IPS-18a (cell line): ENCODE results near the gene CADM1.

Experiments used
- H3K27ac ChIP-seq: one replicate; pipeline ENCODE4 v1.5.1; 2013; ENCODE audit warnings: low read length
- H3K27me3 ChIP-seq: one replicate; pipeline ENCODE4 v1.6.1; 2013; ENCODE audit warnings: mild to moderate bottlenecking, low read length; ENCODE audit not compliant: control insufficient read depth, insufficient read depth
- H3K36me3 ChIP-seq: one replicate; pipeline ENCODE4 v1.6.1; 2013; ENCODE audit warnings: low read depth, low read length; ENCODE audit not compliant: control insufficient read depth
- H3K4me1 ChIP-seq: one replicate; pipeline ENCODE4 v1.6.1; 2013; ENCODE audit warnings: low read depth, low read length; ENCODE audit not compliant: control insufficient read depth
- H3K4me3 ChIP-seq: one replicate; pipeline ENCODE4 v1.5.1; 2013; ENCODE audit warnings: low read length
- H3K9ac ChIP-seq: one replicate; pipeline ENCODE4 v1.6.1; 2013; ENCODE audit warnings: mild to moderate bottlenecking, low read length, moderate library complexity
- H3K9me3 ChIP-seq: one replicate; pipeline ENCODE4 v1.6.1; 2013; ENCODE audit warnings: low read depth, low read length; ENCODE audit not compliant: control insufficient read depth

The CADM1 gene

GRCh38 chr11:115178705-115179104 is 325.5 kb downstream of the CADM1 start:
- H3K27me3 ChIP-seq, result no peaks in the 10 kb centered on the region
- no peak overlapping the region for H3K9ac ChIP-seq
- peaks cover 11% of the 10 kb centered on the region for H3K4me1 ChIP-seq
- no peak overlapping the region for H3K27ac ChIP-seq
- no peak overlapping the region for H3K4me3 ChIP-seq
- H3K36me3 ChIP-seq, result no peaks in the 10 kb centered on the region
- H3K9me3 ChIP-seq, result no peaks in the 10 kb centered on the region

GRCh38 chr11:115173136-115173535 is 331.1 kb downstream of the CADM1 start:
- no peak overlapping the region for H3K27ac ChIP-seq
- H3K9me3 ChIP-seq, result no peaks in the 10 kb centered on the region
- H3K36me3 ChIP-seq, result no peaks in the 10 kb centered on the region
- H3K9ac ChIP-seq, result no peak overlapping the region
- no peaks in the 10 kb centered on the region for H3K27me3 ChIP-seq
- peaks cover 18% of the 10 kb centered on the region for H3K4me1 ChIP-seq
- H3K4me3 ChIP-seq, result no peak overlapping the region

DNA sequence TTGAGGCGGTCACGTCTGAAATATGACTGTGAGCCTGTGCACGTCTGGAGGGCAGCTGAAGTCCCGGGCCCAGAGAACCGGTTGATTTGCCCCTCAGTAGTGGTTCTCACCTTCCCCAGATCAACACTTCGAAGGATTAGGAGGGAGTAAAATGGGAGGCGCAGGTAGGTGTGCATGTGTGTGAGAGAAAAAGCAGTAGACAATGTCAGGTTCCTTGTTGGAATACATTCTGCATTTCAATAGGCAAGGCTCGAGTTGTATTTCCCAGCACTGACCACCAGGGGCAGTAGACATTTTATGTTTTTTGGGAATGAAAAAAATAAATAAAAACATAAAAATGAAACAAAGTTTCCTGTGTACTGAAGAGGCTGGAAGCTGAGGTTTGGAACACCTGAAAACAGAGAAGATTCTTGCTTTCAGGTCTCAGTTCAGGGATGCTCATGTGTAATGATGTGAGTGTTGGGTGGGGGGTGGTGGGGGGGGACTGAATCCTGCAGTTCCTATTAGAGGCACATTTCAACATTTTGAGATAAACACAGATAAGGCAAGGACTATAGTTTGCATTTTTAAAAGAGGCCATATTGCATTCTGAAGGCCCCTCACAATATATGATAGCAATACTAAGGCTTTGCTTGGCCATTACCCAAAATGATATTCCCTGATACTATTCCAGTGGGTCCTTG is 333.9 kb downstream of the CADM1 start:
- Histone ChIP-seq H3K9ac (no peak overlapping the region), H3K9me3 (no peaks in the 10 kb centered on the region), H3K4me3 (no peak overlapping the region), H3K27me3 (no peaks in the 10 kb centered on the region), H3K27ac (no peak overlapping the region), H3K36me3 (no peaks in the 10 kb centered on the region), H3K4me1 (peaks cover 29% of the 10 kb centered on the region)

GRCh38 chr11:115169251-115169650 is 335.0 kb downstream of the CADM1 start:
- Histone ChIP-seq H3K27ac (no peak overlapping the region), H3K4me3 (no peak overlapping the region), H3K4me1 (peaks cover 30% of the 10 kb centered on the region), H3K9ac (no peak overlapping the region), H3K9me3 (no peaks in the 10 kb centered on the region), H3K36me3 (no peaks in the 10 kb centered on the region), H3K27me3 (no peaks in the 10 kb centered on the region)

DNA sequence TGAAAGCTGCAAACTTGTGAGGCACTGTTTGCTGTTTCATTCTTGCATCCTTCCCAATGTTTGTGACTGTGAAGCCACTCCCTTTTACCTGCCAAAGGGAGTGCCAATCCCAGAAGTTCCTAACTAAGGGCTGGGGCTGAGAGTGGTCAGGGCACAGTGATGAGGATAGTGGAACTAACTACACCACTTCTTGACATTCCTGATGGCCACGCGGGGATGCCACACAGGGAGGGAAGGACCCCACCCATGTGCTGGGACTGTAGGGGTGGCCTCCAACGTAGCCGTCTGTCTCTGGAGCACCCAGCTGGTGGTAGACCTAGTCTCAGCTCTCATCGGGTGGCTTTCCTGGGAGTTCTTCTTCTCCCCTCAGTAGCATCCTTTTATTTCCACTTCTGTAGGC is 335.5 kb downstream of the CADM1 start:
- Histone ChIP-seq H3K9ac (no peak overlapping the region), H3K4me3 (no peak overlapping the region), H3K4me1 (peaks cover 35% of the 10 kb centered on the region), H3K27ac (no peak overlapping the region), H3K9me3 (no peaks in the 10 kb centered on the region), H3K27me3 (no peaks in the 10 kb centered on the region), H3K36me3 (no peaks in the 10 kb centered on the region)

DNA sequence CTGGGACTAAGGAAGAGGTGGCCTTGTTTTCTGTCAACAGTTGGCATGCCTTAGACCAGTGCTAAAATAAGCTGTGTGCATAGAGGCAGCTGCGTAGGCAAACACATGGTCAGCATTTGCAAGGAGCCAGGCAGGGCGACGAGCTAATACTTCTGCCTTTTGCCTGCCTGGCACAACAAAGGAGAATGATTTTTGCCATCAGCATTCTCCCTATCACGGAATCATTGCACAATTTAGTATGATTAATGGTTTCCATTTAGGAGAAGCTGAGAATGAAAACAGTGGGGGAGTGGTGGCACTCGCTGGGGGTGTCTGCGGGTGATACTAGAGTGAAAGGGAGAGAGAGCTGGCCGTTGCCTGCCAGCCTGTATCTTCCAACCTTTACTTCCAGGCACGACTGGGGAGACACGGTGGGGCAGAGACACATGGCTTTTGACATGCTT is 336.0 kb downstream of the CADM1 start:
- no peak overlapping the region for H3K9ac ChIP-seq
- H3K4me3 ChIP-seq, result no peak overlapping the region
- no peaks in the 10 kb centered on the region for H3K36me3 ChIP-seq
- H3K27me3 ChIP-seq, result no peaks in the 10 kb centered on the region
- peaks cover 40% of the 10 kb centered on the region for H3K4me1 ChIP-seq
- H3K9me3 ChIP-seq, result no peaks in the 10 kb centered on the region
- H3K27ac ChIP-seq, result no peak overlapping the region

DNA sequence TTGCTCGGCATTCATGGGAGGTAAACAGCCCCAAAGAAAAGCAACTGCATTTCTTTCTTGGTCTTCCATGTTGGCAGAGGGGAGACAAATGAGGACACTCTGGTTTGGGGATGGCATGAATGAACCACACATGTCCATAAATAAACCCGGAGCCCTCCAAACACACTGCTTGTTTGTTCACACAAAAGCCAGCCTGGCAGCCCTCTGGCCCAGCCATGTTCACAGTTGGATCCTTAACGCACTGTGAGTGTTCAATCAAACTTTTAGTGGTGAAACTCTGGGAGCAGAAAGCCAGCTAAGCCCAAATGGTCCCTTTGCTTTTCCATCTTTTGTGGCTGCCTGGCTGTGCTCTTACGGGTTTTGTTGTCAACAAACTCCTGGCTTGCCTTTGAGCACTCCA is 336.8 kb downstream of the CADM1 start:
- Histone ChIP-seq H3K36me3 (no peaks in the 10 kb centered on the region), H3K27me3 (no peaks in the 10 kb centered on the region), H3K9me3 (no peaks in the 10 kb centered on the region), H3K4me1 (peaks cover 41% of the 10 kb centered on the region), H3K4me3 (no peak overlapping the region), H3K27ac (no peak overlapping the region), H3K9ac (no peak overlapping the region)

DNA sequence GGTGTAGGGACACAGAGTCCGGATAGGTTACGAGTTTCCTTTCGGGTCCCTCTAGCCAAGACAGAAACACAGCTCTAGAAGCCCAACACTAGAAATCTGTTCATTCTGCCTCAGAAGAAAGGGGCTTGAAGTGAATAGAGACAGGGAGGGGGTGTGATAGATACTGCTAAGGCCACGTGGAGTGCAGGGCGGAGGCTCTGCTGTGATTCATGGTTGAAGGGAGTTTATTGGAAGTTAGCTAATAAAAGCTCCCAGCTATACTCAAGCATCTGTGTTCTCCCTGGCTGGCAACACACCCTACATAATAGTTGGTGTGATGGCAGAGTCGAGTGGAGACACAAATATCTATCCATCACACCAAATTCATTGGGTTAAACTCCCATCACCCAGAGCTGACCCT is 337.4 kb downstream of the CADM1 start:
- no peak overlapping the region for H3K9ac ChIP-seq
- H3K27me3 ChIP-seq, result no peaks in the 10 kb centered on the region
- H3K4me1 ChIP-seq, result peaks cover 41% of the 10 kb centered on the region
- no peaks in the 10 kb centered on the region for H3K9me3 ChIP-seq
- H3K4me3 ChIP-seq, result no peak overlapping the region
- no peaks in the 10 kb centered on the region for H3K36me3 ChIP-seq
- no peak overlapping the region for H3K27ac ChIP-seq

DNA sequence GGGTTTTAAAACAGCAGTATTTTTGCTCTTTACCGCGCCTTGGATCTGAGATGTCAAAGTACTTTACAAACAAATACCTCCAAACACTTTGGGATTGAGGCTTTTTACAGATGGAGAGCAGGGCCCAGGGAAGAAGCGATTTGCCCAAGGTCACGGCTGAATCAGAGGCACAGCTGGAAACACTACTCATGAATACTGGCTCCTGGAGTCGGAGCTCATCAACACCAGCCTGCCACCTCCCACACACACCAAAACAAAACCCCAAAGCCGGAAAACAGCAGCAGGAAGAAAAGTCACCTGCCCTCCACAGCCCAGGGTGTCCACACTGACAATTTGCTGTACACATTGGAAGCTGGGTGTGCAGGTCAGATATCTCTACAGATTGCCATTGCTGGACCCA is 339.4 kb downstream of the CADM1 start:
- H3K27me3 ChIP-seq, result no peaks in the 10 kb centered on the region
- H3K4me1 ChIP-seq, result peaks cover 38% of the 10 kb centered on the region
- no peak overlapping the region for H3K27ac ChIP-seq
- no peak overlapping the region for H3K9ac ChIP-seq
- no peaks in the 10 kb centered on the region for H3K36me3 ChIP-seq
- no peaks in the 10 kb centered on the region for H3K9me3 ChIP-seq
- no peak overlapping the region for H3K4me3 ChIP-seq

GRCh38 chr11:115162919-115163318 is 341.3 kb downstream of the CADM1 start:
- Histone ChIP-seq H3K4me1 (peaks cover 34% of the 10 kb centered on the region), H3K9ac (no peak overlapping the region), H3K9me3 (no peaks in the 10 kb centered on the region), H3K27ac (no peak overlapping the region), H3K4me3 (no peak overlapping the region), H3K27me3 (no peaks in the 10 kb centered on the region), H3K36me3 (no peaks in the 10 kb centered on the region)

DNA sequence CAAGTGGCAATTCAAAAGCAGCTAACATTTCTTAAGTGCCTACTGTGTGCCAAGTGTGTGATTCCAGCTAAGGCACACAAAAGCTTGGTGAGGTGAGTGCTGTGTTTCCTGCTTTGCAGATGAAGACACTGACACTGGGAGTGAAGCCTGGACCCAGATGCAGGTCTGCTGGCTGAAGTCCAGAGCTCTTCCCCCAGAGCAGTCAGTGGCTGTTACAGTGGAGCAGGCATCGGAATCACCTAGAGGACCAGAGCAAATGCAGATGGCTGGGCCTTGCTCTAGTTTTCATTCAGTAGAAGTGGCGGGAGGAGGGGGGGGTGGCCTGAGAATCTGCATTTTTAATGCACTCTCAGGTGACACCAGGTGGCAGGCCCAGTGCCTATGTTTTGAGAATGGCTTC is 342.3 kb downstream of the CADM1 start:
- Histone ChIP-seq H3K4me1 (peaks cover 31% of the 10 kb centered on the region), H3K36me3 (no peaks in the 10 kb centered on the region), H3K27me3 (no peaks in the 10 kb centered on the region), H3K27ac (no peak overlapping the region), H3K4me3 (no peak overlapping the region), H3K9ac (no peak overlapping the region), H3K9me3 (no peaks in the 10 kb centered on the region)

DNA sequence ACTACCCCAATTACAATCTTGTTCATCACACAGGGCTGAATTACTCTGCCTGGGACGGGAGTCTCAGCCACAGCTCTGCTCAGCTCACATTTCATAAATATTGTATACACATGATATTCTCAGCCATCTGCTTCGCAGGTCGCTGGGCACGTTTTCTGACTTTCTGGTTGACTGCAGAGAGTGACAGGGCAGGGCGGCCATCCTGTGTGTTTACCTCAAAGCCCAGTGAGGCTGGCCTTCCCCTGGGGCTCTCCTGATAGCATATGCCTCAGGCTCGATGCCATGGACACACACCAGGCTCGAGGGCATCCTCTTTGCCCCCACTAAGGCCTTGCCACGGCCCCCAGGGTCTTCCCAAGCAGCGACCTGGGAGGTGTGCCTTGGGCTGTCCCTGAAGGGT is 345.0 kb downstream of the CADM1 start:
- H3K9me3 ChIP-seq, result no peaks in the 10 kb centered on the region
- no peak overlapping the region for H3K9ac ChIP-seq
- no peaks in the 10 kb centered on the region for H3K36me3 ChIP-seq
- no peaks in the 10 kb centered on the region for H3K27me3 ChIP-seq
- no peak overlapping the region for H3K4me3 ChIP-seq
- no peak overlapping the region for H3K27ac ChIP-seq
- H3K4me1 ChIP-seq, result peaks cover 11% of the 10 kb centered on the region
